ENCODE data around the gene ZNF791. TPM values are rescaled to one million over a fixed set of nuclear protein-coding genes. Genes with fewer than 3 reads are reported as not detected.

Gene ZNF791
- polyA plus RNA-seq, 1 donor (not counting 4 experiments of a cell fraction or from before 2014, with no cell fraction given): 11.5 TPM

- peak overlapping the region; percentile 27 for H3K4me2 ChIP-seq (ENCODE audit: control insufficient read depth, extremely low read depth, insufficient read depth, low read depth, low read length)
- no peak overlapping the region for H3K4me3 ChIP-seq (ENCODE audit: control insufficient read depth in 2 of 3, extremely low read depth in 1 of 3, insufficient read depth in 2 of 3, low read depth in 1 of 3, low read length in 3 of 3)
- no peaks in the 10 kb centered on the region for H3K4me1 ChIP-seq (ENCODE audit: control insufficient read depth, extremely low read depth, insufficient read depth, low read length)
- H3K27me3 ChIP-seq (ENCODE audit: control insufficient read depth, extremely low read depth, insufficient read depth, low read length): no peaks in the 10 kb centered on the region
- H3K27ac ChIP-seq (ENCODE audit: control insufficient read depth, insufficient read depth, low read length): no peak overlapping the region
- H3K79me2 ChIP-seq (ENCODE audit: control insufficient read depth, insufficient read depth, low read length): no peaks in the 10 kb centered on the region
- no peaks in the 10 kb centered on the region for H3K9me1 ChIP-seq (ENCODE audit: control insufficient read depth, extremely low read depth, insufficient read depth, low read length)
- no peak for TF ChIP-seq EZH2 (IDR thresholded peaks at IDR 0.05; ENCODE audit: low read length)
- TF ChIP-seq, protein P1, sequence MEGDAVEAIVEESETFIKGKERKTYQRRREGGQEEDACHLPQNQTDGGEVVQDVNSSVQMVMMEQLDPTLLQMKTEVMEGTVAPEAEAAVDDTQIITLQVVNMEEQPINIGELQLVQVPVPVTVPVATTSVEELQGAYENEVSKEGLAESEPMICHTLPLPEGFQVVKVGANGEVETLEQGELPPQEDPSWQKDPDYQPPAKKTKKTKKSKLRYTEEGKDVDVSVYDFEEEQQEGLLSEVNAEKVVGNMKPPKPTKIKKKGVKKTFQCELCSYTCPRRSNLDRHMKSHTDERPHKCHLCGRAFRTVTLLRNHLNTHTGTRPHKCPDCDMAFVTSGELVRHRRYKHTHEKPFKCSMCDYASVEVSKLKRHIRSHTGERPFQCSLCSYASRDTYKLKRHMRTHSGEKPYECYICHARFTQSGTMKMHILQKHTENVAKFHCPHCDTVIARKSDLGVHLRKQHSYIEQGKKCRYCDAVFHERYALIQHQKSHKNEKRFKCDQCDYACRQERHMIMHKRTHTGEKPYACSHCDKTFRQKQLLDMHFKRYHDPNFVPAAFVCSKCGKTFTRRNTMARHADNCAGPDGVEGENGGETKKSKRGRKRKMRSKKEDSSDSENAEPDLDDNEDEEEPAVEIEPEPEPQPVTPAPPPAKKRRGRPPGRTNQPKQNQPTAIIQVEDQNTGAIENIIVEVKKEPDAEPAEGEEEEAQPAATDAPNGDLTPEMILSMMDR (optimal IDR thresholded peaks at IDR 0.05 in 1 of 3, IDR thresholded peaks at IDR 0.05 in 1 of 3, conservative IDR thresholded peaks at IDR 0.05 in 1 of 3; ENCODE audit: extremely low read depth in 1 of 3, insufficient read depth in 2 of 3, low read length in 3 of 3): peak in 1 of 3 experiments; percentile 46
- no peaks in the 10 kb centered on the region for H3K9me3 ChIP-seq (ENCODE audit: control insufficient read depth, low read depth, low read length)
- H3K36me3 ChIP-seq (ENCODE audit: control insufficient read depth in 2 of 2, extremely low read depth in 1 of 2, insufficient read depth in 2 of 2, low read length in 2 of 2): peaks cover 0 to 6% of the 10 kb centered on the region in 2 experiments
- FAIRE-seq (no peak), DNase-seq (ENCODE audit: low read depth, low spot score) (no peak)
- dilution Hi-C loops (cut with MboI; ENCODE audit: extremely low pct_ligation_motif_present, low sequenced_read_pairs): no loop called here
- H4K20me1 ChIP-seq (ENCODE audit: control insufficient read depth, extremely low read depth, insufficient read depth, low read length): no peaks in the 10 kb centered on the region
- no peak overlapping the region for H3K9ac ChIP-seq (ENCODE audit: control insufficient read depth, extremely low read depth, insufficient read depth, low read length)
- H2AFZ ChIP-seq (ENCODE audit: control insufficient read depth, low read length): no peak overlapping the region
These were observed 37.4 kb downstream of the ZNF791 start for GRCh38 chr19:12648088-12648487.

DNA sequence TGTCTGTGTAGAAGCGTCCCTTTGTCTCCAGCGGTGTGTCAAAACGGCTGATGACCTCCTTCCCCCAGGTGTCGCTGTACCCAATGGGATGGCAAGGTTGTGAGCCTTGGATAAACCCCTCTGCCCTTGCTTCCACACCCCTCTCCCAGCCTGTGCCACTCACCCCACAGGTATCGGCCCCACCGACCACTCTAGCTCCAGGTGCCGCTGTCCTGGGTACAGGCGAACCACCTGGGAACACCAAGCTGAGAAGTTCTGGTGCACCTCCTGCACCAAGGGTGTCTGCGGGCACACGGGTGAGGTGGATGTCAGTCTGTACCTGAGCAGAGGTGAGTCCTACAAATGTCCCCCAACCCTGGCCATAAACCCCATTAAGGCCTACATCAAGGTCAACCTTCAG is 39.2 kb downstream of the ZNF791 start:
- dilution Hi-C loops (cut with MboI; ENCODE audit: extremely low pct_ligation_motif_present, low sequenced_read_pairs): no loop called here
- Histone ChIP-seq H3K9me1 (ENCODE audit: control insufficient read depth, extremely low read depth, insufficient read depth, low read length) (no peaks in the 10 kb centered on the region), H3K27ac (ENCODE audit: control insufficient read depth, insufficient read depth, low read length) (no peak overlapping the region), H3K4me2 (ENCODE audit: control insufficient read depth, extremely low read depth, insufficient read depth, low read depth, low read length) (no peak overlapping the region), H4K20me1 (ENCODE audit: control insufficient read depth, extremely low read depth, insufficient read depth, low read length) (no peaks in the 10 kb centered on the region), H3K27me3 (ENCODE audit: control insufficient read depth, extremely low read depth, insufficient read depth, low read length) (no peaks in the 10 kb centered on the region), H3K4me3 (ENCODE audit: control insufficient read depth in 2 of 3, extremely low read depth in 1 of 3, insufficient read depth in 2 of 3, low read depth in 1 of 3, low read length in 3 of 3) (no peak overlapping the region), H3K4me1 (ENCODE audit: control insufficient read depth, extremely low read depth, insufficient read depth, low read length) (no peaks in the 10 kb centered on the region), H3K79me2 (ENCODE audit: control insufficient read depth, insufficient read depth, low read length) (no peaks in the 10 kb centered on the region), H2AFZ (ENCODE audit: control insufficient read depth, low read length) (no peak overlapping the region), H3K36me3 (ENCODE audit: control insufficient read depth in 2 of 2, extremely low read depth in 1 of 2, insufficient read depth in 2 of 2, low read length in 2 of 2) (peaks cover 0 to 7% of the 10 kb centered on the region in 2 experiments), H3K9me3 (ENCODE audit: control insufficient read depth, low read depth, low read length) (no peaks in the 10 kb centered on the region), H3K9ac (ENCODE audit: control insufficient read depth, extremely low read depth, insufficient read depth, low read length) (no peak overlapping the region)
- FAIRE-seq (no peak), DNase-seq (ENCODE audit: low read depth, low spot score) (no peak)
- no peak for TF ChIP-seq EZH2 (IDR thresholded peaks at IDR 0.05; ENCODE audit: low read length)
- TF ChIP-seq, protein P1 (optimal IDR thresholded peaks at IDR 0.05 in 1 of 3, IDR thresholded peaks at IDR 0.05 in 1 of 3, conservative IDR thresholded peaks at IDR 0.05 in 1 of 3; ENCODE audit: extremely low read depth in 1 of 3, insufficient read depth in 2 of 3, low read length in 3 of 3): no peak
